ENCODE results near the gene APP. TPM values are rescaled to one million over a fixed set of nuclear protein-coding genes. Genes with fewer than 3 reads are reported as not detected.
A peak's percentile ranks its signal among the peaks of the same experiment; 100 is the strongest.
"Not testable (repeated sequence)": the region's sequence is repeated elsewhere in the genome, so short reads cannot be mapped to it uniquely, and the experiment has no call there.

APP gene
- total RNA-seq, 1 experiment from 2014 or later = 169 TPM

- no peak for DNase-seq (ENCODE audit: low spot score)
These were observed 225.8 kb downstream of the APP start for GRCh38 chr21:25944672-25945213.

- DNase-seq (ENCODE audit: low spot score) = no peak
These were observed 226.5 kb downstream of the APP start for GRCh38 chr21:25944082-25944481.

- no peak for DNase-seq (ENCODE audit: low spot score)
These were observed 228.4 kb downstream of the APP start for GRCh38 chr21:25942135-25942534.

- DNase-seq (ENCODE audit: low spot score) = no peak
These were observed 231.2 kb downstream of the APP start for GRCh38 chr21:25939396-25939761.

- DNase-seq (ENCODE audit: low spot score) = no peak
These were observed 231.7 kb downstream of the APP start for GRCh38 chr21:25938658-25939395.

- no peak for DNase-seq (ENCODE audit: low spot score)
These were observed 233.8 kb downstream of the APP start for GRCh38 chr21:25936776-25937175.

- DNase-seq (ENCODE audit: low spot score) = peak; percentile 16
These were observed 235.8 kb downstream of the APP start for GRCh38 chr21:25934771-25935224.

- no peak for DNase-seq (ENCODE audit: low spot score)
These were observed 236.4 kb downstream of the APP start for GRCh38 chr21:25934130-25934529.

GRCh38 chr21:25931765-25932164 lies 238.8 kb downstream of the APP start:
- DNase-seq (ENCODE audit: low spot score) = no peak

GRCh38 chr21:25929856-25930520 lies 240.6 kb downstream of the APP start:
- no peak for DNase-seq (ENCODE audit: low spot score)

- no peak for DNase-seq (ENCODE audit: low spot score)
These were observed 243.2 kb downstream of the APP start for GRCh38 chr21:25927195-25927880.

- DNase-seq (ENCODE audit: low spot score) = no peak
These were observed 244.6 kb downstream of the APP start for GRCh38 chr21:25925936-25926335.

GRCh38 chr21:25925064-25925800 lies 245.3 kb downstream of the APP start:
- DNase-seq (ENCODE audit: low spot score) = no peak

GRCh38 chr21:25918152-25918551 lies 252.4 kb downstream of the APP start:
- DNase-seq (ENCODE audit: low spot score) = not testable (repeated sequence)

- DNase-seq (ENCODE audit: low spot score) = no peak
These were observed 254.3 kb downstream of the APP start for GRCh38 chr21:25916226-25916625.

- DNase-seq (ENCODE audit: low spot score) = no peak
These were observed 257.1 kb downstream of the APP start for GRCh38 chr21:25913479-25913878.

- DNase-seq (ENCODE audit: low spot score) = no peak
These were observed 258.2 kb downstream of the APP start for GRCh38 chr21:25912402-25912746.

- no peak for DNase-seq (ENCODE audit: low spot score)
These were observed 258.7 kb downstream of the APP start for GRCh38 chr21:25911730-25912401.

- no peak for DNase-seq (ENCODE audit: low spot score)
These were observed 259.8 kb downstream of the APP start for GRCh38 chr21:25910809-25911208.

GRCh38 chr21:25909341-25909740 lies 261.2 kb downstream of the APP start:
- DNase-seq (ENCODE audit: low spot score) = no peak

- DNase-seq (ENCODE audit: low spot score) = no peak
These were observed 262.1 kb downstream of the APP start for GRCh38 chr21:25908495-25908894.
